Activated CD8-positive, alpha-beta memory T cell treated with anti-CD3 and anti-CD28 coated beads, Interleukin-2, amount 50 U/mL, for 1 hour (primary cell): ENCODE data around the gene YEATS2.
"Not testable (repeated sequence)": the region's sequence is repeated elsewhere in the genome, so short reads cannot be mapped to it uniquely, and the experiment has no call there.

ENCODE experiments used
- DNase-seq: peaks from one replicate; pipeline ENCODE4 v3.0.0-alpha.2; 2020; ENCODE audit errors: extremely low read depth

Gene YEATS2

DNA sequence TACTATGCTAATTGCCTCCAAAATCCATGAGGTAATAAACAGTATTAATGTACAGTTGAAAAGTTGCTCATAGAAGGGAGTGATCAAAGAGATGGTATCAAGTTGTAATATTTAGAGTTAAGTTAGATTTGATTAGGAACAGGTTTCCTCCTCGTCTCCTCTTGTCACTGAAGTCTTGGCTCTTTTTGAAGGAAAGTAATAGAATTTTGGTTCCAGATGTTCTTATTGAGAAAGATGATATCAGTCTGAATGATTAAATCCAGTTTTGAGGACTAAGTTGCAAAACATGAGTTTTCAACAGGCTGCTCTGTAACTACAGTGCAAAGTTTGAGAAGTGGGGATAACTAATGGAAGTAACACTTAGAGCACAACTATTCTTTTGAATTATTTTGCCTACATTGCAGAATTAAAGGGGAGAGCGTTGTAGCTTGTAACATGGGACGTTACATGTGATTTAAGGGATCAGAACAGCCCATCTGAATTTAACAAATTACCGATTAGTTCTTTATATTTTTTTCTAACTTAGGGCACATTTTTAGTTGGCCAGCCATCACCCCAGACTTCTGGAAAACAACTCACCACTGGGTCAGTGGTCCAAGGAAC lies 79.5 kb downstream of the YEATS2 start:
- no peak for DNase-seq

GRCh38 chr3:183779896-183780465 lies 82.4 kb downstream of the YEATS2 start:
- no peak for DNase-seq

DNA sequence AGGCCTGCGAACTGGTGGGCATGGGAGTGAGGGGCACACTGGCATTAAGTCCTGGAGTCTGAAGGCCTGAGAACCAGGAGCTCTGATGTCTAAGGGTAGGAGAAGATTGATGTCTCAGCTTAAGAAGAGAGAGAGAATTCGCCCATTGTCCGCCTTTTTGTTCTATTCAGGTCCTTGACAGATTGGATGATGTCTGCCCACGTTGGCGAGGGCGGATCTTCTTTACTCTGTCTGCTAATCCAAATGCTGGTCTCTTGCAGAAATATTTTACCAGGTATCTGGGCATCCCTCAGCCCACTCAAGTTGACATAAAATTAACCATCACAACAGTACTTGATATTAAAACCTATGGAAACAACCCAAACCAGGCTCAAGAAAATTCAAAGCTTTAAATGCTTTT lies 83.6 kb downstream of the YEATS2 start:
- no peak for DNase-seq

DNA sequence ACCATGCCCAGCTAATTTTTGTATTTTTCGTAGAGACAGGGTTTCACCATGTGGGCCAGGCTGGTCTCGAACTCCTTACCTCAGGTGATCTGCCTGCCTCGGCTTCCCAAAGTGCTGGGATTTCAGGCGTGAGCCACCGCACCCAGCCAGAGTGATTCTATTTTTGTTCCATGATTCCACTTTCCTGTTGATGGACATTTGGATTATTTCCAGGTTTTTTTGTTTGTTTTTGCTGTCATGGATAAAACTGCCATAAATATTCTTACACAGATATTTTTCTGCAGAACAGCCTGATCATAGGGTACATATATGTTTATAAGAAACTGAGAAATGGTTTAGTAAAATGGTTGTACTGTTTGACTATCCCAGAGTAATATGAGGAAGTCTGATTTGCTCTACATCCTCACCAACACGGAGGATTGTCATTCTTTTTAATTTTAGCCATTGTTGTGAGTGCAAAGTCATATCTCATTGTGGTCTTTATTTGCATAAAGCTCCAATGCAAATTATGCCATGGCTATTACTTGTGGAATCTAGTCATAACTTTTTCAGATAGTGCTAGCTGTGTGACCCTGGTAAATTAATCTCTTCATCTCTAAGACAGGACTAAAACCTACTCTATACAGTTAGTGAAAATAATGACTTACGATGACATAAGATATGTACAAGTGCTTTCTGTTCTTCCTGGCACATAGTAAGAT lies 85.1 kb downstream of the YEATS2 start:
- DNase-seq, result no peak

GRCh38 chr3:183784503-183784902 lies 86.9 kb downstream of the YEATS2 start:
- not testable (repeated sequence) for DNase-seq

DNA sequence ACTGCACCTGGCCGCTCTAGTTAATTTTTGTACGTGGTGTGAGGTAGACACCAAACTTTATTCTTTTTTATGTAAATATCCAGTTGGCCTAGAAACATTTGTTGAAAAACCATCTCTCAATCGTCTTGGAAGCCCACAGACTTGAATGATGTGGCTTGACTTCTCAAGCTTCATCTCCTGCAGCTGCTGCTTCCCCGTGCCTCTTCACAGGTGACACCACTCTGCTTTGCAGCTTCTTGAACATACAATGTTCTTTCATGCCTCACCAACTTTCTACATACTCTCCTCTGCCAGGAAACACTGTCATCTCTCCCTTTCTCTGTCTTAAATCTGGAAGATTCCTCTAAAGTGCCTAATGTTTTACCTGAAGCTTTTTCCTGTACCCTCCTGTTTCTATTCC lies 92.2 kb downstream of the YEATS2 start:
- no peak for DNase-seq

DNA sequence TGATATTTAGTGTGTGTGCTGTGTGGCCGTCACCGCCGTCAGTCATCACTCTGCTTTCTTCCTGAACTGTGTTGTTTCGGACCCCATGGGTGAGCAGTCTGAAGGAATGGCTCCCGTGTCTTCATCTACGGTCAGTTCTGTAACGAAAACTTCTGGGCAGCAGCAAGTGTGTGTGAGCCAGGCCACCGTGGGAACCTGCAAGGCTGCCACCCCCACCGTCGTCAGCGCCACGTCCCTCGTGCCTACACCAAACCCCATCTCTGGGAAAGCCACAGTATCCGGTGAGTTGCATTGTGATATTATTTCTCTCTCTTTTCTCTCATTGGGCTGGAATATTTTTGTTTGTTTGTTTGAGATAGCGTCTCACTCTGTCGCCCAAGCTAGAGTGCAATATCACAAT lies 93.1 kb downstream of the YEATS2 start:
- DNase-seq, result no peak

GRCh38 chr3:183792976-183793375 lies 95.4 kb downstream of the YEATS2 start:
- DNase-seq, result no peak

DNA sequence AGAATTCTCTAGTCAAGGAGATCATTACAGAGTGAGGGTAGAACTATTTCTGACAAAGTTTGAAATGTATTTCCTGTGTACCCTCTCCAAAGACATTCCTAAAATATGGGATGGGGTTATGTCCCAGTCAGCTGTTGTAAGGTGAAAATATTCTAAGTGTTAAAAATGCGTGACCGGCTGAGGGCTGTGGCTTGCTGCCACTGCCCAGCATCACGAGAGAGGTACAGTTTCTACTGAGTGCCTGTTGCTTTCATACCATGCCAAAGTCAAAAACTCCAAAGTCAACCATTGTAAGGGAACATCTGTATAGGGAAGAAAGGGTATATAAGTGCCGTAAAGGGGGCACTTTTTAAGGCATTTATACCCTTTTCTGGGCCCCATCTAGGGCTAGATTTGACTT lies 96.9 kb downstream of the YEATS2 start:
- no peak for DNase-seq

DNA sequence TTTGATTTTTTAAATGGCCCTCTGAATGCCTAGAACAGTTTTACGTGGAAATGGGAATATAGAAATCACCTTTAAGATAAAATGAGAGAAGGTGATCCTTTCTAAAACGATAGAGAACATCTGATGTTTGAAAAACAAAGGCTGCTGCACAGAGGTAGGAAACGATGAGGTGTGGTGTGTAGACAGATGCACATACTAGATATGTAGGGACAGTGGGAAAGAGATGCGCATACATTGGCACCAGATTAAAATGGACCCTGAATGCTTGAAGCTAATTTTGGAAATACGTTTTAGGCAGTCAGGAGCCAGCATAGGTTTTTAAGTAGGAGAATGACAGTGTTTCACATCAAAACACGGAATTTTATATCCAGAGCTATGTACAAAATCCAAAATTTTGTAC lies 98.8 kb downstream of the YEATS2 start:
- DNase-seq, result no peak

DNA sequence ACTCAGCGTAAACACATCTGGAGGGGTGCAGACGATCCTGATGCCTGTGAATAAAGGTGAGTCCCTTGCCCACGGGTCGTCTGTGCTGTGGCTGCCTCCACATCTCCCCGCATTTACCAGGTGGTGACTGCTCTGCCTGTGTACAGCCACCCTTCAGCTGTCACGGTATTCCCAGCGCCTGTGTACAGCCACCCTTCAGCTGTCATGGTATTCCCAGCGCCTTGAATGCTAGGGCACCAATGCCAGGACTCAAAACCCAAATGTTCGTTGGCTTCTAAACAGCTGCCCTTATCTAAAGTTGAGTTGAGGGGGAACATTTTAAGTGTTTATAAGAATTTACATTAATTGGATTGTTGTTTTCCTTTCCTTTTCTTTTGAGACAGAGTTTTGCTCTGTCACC lies 100.4 kb downstream of the YEATS2 start:
- DNase-seq, result no peak

DNA sequence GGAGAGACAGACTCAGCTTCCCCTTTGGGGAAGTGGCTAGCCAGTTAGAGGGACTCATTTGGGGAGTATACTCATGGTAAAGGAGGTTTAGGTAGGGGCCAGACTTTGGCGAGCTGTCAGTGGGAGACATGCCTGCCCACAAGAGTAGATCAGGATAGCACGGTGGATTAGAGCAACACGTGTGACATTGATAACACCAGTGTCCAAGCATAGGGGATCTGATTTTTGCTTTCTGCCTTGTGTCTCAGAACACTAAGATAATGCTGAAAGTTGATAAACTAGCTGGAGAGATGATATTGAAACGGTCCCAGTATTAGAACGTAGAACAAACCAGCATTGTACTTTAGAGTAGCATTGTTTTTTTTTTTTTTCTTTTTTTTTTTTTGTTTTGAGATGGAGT lies 101.9 kb downstream of the YEATS2 start:
- DNase-seq, result no peak

- no peak for DNase-seq
Measured at GRCh38 chr3:183800243-183800863, 102.8 kb downstream of the YEATS2 start.

- no peak for DNase-seq
Measured at GRCh38 chr3:183801601-183802000, 104.0 kb downstream of the YEATS2 start.

GRCh38 chr3:183802989-183803388 lies 105.4 kb downstream of the YEATS2 start:
- DNase-seq, result no peak

- no peak for DNase-seq
Measured at GRCh38 chr3:183807209-183807728, 109.7 kb downstream of the YEATS2 start.

DNA sequence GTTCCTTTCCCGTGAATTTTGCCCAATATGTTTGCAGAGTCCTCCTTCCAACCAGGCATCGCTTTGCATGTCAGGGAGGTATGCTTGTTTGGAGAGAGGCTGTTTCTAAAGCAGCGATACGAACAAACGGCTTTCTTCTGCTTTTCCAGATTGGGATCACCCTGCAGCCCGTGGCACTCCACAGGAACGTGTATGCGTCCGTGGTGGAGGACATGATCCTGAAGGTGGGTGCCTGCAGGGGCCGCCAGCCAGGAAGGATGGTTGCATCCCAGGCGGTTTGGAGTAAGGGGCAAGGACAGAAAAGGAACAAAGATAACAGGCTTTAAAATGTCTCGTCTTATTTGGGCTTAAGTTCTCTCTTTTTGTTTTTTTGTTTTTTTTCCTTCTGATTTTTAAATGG lies 110.3 kb downstream of the YEATS2 start:
- DNase-seq, result no peak

DNA sequence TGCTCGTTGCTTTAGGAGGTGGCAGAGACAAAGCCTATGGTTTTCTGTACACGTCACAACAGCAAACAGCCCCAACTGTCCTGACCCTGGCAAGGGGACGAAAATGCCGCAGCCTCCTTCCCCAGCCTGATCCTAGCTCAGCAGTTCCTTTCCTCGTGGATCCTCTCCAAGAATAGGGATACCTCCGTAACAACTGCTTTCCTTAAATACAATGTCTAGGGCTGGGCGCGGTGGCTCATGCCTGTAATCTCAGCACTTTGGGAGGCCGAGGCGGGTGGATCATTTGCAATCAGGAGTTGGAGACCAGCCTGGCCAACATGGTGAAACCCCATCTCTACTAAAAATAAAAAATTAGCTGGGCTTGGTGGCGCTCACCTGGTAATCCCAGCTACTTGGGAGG lies 110.8 kb downstream of the YEATS2 start:
- no peak for DNase-seq

DNA sequence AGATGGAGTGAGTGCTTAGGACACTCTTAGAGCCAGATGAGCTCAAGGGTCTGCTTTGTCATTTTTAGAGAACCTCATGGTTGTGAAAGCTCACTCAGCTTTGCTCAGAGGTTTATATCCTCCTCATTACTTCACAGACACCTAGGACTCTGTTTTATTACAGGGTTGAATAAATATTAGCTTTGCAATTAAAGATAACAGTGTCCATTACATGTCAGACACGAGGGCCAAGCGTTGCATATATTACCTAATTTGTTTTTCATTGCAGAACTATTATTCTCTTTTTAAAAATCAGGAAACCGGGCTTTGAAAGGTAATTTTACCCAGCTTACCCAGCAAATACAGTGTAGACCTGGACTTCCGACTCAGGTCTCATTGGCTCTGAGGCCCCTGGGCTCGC lies 111.7 kb downstream of the YEATS2 start:
- DNase-seq, result no peak

DNA sequence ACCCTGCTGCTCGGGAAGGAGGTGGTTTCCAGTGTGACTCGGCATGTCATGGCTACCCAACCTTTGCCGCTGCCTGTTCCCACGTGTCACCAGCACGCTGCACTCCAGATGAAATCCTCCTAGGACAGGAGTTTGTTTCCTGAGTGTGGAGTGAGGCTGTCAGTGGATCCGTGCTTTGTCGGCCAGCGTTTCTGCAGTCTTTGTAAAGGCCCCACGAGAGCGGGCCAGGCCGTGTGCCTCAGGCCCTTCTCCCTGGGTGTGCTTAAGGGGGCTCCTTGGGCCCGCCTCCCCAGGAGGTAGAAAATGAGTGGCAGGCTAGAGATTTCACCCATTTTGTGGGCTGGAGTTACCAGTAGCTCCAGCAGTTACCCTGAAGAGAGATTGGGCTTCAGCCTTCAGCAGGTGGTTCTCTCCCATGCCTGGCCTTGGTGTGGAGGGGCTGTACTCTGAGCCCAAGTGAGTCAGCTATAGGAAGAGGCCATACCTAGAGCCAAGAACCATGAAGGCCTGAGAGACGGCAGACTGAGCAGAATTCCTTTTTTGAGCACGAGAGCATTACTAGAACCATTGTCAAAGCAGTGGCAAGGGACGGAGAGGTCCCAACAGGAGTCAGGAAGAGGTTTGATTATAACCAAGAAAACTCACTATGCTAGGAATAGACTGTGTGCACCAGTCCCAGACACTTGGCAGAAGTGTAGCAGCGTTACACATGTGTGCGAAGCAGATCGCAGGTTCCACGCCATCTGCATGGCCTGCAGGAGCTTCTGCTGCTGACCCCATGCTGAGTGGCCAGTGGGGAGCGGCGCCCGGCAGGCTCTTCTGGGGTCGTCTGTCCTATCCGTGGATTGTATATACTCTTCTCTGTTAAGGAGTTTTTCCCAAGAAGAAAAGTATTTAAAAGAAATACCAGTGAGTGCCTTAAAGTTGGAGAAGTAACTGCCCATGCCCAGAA lies 113.3 kb downstream of the YEATS2 start:
- DNase-seq, result no peak

- no peak for DNase-seq
Measured at GRCh38 chr3:183811638-183812037, 114.0 kb downstream of the YEATS2 start.
